Large intestine (tissue), 12 donors: ENCODE data around the gene PCDHGA3. TPM values are rescaled to one million over a fixed set of nuclear protein-coding genes. Genes with fewer than 3 reads are reported as not detected.
A peak's percentile ranks its signal among the peaks of the same experiment; 100 is the strongest.
"Not testable (repeated sequence)": the region's sequence is repeated elsewhere in the genome, so short reads cannot be mapped to it uniquely, and the experiment has no call there.

Source experiments
- DNase-seq, 2 donors: peaks; one replicate each; pipeline versions ENCODE4 v3.0.0 to v3.0.0-alpha.2; 2013
- H3K27ac ChIP-seq: one replicate; pipeline ENCODE4 v1.5.1; 2013; ENCODE audit warnings: low read length
- H3K27me3 ChIP-seq: 2 replicates; pipeline ENCODE4 v1.6.1; 2013; ENCODE audit warnings: low read length; ENCODE audit not compliant: control insufficient read depth, insufficient read depth
- H3K36me3 ChIP-seq: 2 replicates; pipeline ENCODE4 v1.6.1; 2013; ENCODE audit warnings: low read length; ENCODE audit not compliant: control insufficient read depth, insufficient read depth
- H3K4me1 ChIP-seq: one replicate; pipeline ENCODE4 v1.6.1; 2013; ENCODE audit warnings: low read length; ENCODE audit not compliant: control insufficient read depth, insufficient read depth
- H3K4me3 ChIP-seq: one replicate; pipeline ENCODE4 v1.5.1; 2013; ENCODE audit warnings: low read length
- H3K9me3 ChIP-seq: one replicate; pipeline ENCODE4 v1.6.1; 2013; ENCODE audit warnings: mild to moderate bottlenecking, low read depth, low read length, moderate library complexity; ENCODE audit not compliant: control insufficient read depth
- WGBS: methylation state at CpG from one replicate; pipeline ENCODE4 v1.1.5; 2013; ENCODE audit warnings: low lambda C conversion rate; ENCODE audit not compliant: insufficient coverage; 5-methylcytosine and 5-hydroxymethylcytosine counted together
- long read RNA-seq, 11 donors: transcript quantifications; one replicate each; lab custom pipeline, GENCODE V29; 2026
- polyA plus RNA-seq: library from polyadenylated mRNA; unstranded; fragments of 120-200 nt; gene quantifications from one replicate; pipeline ENCODE4 v1.2.1, GENCODE V29; 2013

Gene PCDHGA3
- polyA plus RNA-seq: 0.96 TPM
- long read RNA-seq, donor 1: 0 reads
- long read RNA-seq, donor 2, partial matches to known transcripts: 0 of 1 reads
- long read RNA-seq, donor 2, other reads (novel, unspliced or antisense): 0 of 1 reads
- long read RNA-seq, donor 3, full-length matches to known transcripts: 2 of 2 reads
- long read RNA-seq, donor 3, partial matches to known transcripts: 0 of 2 reads
- long read RNA-seq, donor 3, other reads (novel, unspliced or antisense): 0 of 2 reads
- long read RNA-seq, donor 4: 0 reads
- long read RNA-seq, donor 5: 0 reads
- long read RNA-seq, donor 6: 0 reads
- long read RNA-seq, donor 7, partial matches to known transcripts: 0 of 1 reads
- long read RNA-seq, donor 7, other reads (novel, unspliced or antisense): 0 of 1 reads
- long read RNA-seq, donor 8: 0 reads
- long read RNA-seq, donor 9, partial matches to known transcripts: 0 of 1 reads
- long read RNA-seq, donor 9, other reads (novel, unspliced or antisense): 0 of 1 reads
- long read RNA-seq, donor 10: 0 reads
- long read RNA-seq, donor 11: 0 reads

DNA sequence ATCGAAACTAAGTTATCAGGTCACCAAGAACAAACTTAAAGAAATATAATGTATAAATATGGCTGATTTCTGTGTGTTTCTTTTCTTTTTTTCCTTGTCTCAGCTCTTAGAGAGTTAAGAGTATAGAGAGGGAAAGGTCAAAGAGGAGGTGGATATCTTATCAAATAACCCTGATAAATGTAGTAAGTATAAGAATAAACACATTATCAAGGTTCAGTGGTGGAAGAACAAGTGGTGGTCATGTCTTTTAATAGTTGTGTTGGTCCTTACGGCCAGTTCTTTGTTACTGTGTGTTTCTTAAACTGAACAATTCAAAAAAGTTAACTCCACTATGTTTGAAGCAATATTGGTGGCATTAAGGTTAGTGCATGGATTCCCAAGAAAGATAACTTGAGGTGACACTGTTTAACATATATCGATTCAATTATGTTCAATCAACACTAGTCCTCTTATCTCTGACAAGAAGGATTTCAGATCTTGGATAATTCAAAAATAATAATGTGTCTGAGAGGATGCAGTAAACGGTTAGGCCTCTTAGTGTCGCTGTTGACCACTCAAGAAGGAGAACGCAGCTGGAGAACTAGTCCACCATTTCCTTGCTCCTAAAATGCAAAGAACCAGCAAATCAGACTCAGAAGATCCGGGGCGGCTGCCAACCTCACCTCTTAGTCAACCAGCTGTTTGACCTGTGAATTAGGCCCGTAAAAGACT, at the start of gene PCDHGA3:
Gene PCDHGA3, plus strand, starts transcription at position 588 of the 711 bp plus-strand sequence. CDS start 205 bp downstream, outside the sequence.
- H3K9me3 ChIP-seq: peaks cover 35% of the 10 kb centered on the region
- no peaks in the 10 kb centered on the region for H3K4me1 ChIP-seq
- no peak for DNase-seq
- no peak within 1 kb of the TSS for H3K27ac ChIP-seq
- H3K4me3 ChIP-seq: no peak within 1 kb of the TSS
- H3K27me3 ChIP-seq: peaks cover 32% of the 10 kb centered on the region
- 0% methylated on average over 1 of the region's 9 CpGs for WGBS
- no peaks in the 10 kb centered on the region for H3K36me3 ChIP-seq

DNA sequence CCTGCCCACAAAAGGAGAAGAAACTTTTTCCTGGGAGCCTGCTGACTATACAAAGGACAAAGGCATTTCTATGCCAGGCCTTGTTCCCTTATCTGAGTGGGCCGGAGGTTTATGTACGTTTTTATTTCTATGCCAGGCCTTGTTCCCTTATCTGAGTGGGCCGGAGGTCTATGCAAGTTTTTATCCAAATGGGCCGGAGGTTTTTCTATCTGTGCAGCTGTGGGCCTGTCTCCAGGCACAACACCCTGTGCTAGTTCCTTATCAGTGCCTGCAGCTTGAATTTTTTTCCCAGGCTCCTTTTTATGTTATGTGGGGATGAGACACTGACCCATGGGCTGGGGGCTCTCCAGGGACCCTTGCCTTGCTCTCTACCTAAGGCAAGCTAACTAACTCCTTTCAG, 45.3 kb upstream of the PCDHGA3 start:
- no peaks in the 10 kb centered on the region for H3K4me1 ChIP-seq
- no peak overlapping the region for H3K4me3 ChIP-seq
- H3K9me3 ChIP-seq: peaks cover 44% of the 10 kb centered on the region
- DNase-seq: no peak
- no CpG with 5 or more reads among the region's 4 CpGs for WGBS
- H3K27me3 ChIP-seq: no peaks in the 10 kb centered on the region
- no peak overlapping the region for H3K27ac ChIP-seq
- no peaks in the 10 kb centered on the region for H3K36me3 ChIP-seq

DNA sequence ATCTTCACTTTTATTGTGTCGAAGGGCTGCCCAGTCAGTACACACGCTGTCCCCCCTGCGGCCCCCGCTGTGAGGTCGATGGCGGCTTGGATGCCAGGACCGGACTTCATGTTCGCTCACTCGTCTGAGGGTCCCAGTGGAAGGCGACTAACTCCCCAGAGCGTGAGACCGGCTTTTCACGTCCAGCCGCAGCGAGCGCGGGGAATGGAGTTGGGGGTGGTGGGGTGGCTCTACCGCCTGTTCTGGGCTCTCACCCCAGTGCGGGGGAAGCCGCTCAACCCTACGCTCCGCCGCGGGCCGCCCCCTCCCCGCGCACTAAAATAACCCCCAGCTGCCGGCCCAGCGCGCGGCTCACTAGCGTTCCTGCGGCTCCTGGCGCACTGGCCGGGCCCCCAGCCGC, 39.9 kb upstream of the PCDHGA3 start, which contains the start of gene SLC25A2:
Gene SLC25A2, minus strand, starts transcription at position 294 of the 400 bp plus-strand sequence. Its CDS starts 184 bp downstream, at position 110.
- WGBS: no CpG with 5 or more reads among the region's 36 CpGs
- Histone ChIP-seq H3K4me1 (no peaks in the 10 kb centered on the region), H3K4me3 (no peak within 1 kb of the TSS), H3K9me3 (peaks cover 48% of the 10 kb centered on the region), H3K36me3 (no peaks in the 10 kb centered on the region), H3K27me3 (no peaks in the 10 kb centered on the region), H3K27ac (no peak within 1 kb of the TSS)
- DNase-seq: no peak

DNA sequence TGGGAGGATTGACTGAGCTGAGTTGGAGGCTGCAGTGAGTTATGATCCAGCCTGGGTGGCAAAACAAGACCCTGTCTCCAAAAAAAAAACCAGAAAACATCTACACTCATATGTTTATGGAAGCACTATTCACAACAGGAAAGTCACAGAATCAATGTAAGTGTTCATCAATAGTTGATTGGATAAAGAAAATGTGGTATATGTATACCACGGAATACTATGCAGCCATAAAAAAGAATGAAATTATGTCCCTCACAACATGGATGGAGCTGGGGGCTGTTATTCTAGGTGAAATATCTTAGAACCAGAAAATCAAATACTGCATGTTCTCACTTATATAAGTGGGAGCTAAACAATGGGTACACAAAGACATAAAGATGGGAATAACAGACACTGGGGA, 37.0 kb upstream of the PCDHGA3 start:
- no peak for DNase-seq
- Histone ChIP-seq H3K4me3 (no peak overlapping the region), H3K9me3 (peaks cover 52% of the 10 kb centered on the region), H3K27me3 (no peaks in the 10 kb centered on the region), H3K4me1 (no peaks in the 10 kb centered on the region), H3K27ac (no peak overlapping the region), H3K36me3 (no peaks in the 10 kb centered on the region)
- 100% methylated on average over 1 of the region's 1 CpG for WGBS

DNA sequence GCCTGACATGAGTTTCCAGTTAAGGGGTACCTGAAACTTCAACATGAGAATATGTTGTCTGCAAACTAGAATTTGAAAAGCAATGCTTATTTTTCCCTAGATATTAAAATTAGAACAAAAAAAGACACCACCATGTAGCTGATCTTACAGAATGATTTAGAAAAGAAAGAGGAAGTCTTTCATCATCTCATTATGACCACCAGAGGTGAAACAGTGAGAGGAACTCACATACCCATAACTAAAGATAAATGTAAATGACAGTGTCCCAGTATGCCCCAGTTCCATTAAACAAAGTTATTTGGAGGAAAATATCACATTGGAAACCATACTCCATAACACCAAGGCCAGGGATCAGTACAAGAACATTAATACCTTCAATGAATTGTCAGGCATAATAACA, 29.9 kb upstream of the PCDHGA3 start:
- Histone ChIP-seq H3K9me3 (peaks cover 53% of the 10 kb centered on the region), H3K36me3 (no peaks in the 10 kb centered on the region), H3K27ac (no peak overlapping the region), H3K4me1 (no peaks in the 10 kb centered on the region), H3K27me3 (no peaks in the 10 kb centered on the region), H3K4me3 (no peak overlapping the region)
- no peak for DNase-seq

DNA sequence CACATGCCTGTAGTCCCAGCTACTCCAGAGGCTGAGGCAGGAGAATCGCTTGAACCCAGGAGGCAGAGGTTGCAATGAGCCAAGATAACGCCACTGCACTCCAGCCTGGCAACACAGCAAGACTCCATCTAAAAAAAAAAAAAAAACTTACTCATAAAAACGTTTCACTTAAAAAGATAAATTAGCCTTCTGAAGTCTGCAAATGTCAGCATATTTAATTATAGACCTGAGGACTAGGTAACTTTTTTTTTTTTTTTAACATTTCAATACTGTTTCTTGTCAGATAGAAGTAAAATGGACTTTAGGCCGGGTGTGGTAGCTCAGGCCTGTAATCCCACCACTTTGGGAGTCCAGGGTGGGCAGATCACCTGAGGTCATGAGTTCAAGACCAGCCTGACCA, 26.7 kb upstream of the PCDHGA3 start:
- no CpG with 5 or more reads among the region's 4 CpGs for WGBS
- DNase-seq, H3K27me3 ChIP-seq, H3K27ac ChIP-seq, H3K4me3 ChIP-seq, H3K36me3 ChIP-seq, H3K4me1 ChIP-seq: not testable (repeated sequence)
- peaks cover 67% of the 10 kb centered on the region for H3K9me3 ChIP-seq

DNA sequence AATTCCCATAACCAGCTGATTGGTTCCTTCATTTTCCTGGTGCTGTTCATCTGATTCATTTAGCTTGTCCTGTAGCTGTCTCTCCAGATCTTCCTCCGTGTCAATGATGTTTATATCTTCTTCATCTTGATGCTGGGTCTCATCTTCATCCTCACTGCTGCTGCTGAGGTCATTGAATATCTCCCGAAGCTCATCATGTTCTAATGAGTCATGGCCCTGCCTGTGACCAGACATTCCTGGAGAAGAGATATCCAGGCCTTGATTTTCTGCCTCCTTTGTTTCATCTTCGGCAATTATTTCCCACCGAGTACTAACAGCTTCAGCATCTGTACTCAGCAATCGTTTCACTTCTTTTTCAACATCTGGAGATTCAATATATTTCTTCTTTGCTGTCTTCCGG, 24.4 kb upstream of the PCDHGA3 start:
- H3K27ac ChIP-seq: no peak overlapping the region
- 89% methylated on average over 3 of the region's 6 CpGs for WGBS
- peaks cover 3% of the 10 kb centered on the region for H3K4me1 ChIP-seq
- no peaks in the 10 kb centered on the region for H3K27me3 ChIP-seq
- no peak for DNase-seq
- H3K9me3 ChIP-seq: peaks cover 56% of the 10 kb centered on the region
- H3K36me3 ChIP-seq: peaks cover 8% of the 10 kb centered on the region
- no peak overlapping the region for H3K4me3 ChIP-seq

DNA sequence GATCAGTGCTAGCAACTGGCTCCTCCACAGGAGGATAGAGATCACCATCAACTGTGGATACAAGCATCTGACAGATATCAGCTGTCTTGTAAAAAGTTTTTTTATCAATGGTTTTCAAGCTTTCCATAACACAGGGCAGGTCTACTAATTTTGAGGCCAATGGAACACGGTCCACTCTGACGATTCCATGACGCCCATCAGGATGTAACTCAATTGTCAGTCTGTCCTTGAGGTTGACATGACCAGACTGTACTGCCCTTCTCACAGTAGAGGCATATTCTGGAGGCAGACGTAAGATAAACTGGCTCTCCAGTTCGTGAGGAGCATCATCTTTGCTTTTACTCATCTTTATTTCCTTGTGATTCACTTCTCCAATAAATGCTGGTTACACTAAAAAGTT, 23.9 kb upstream of the PCDHGA3 start:
- Histone ChIP-seq H3K4me3 (peak overlapping the region; percentile 89), H3K27me3 (no peaks in the 10 kb centered on the region), H3K36me3 (peaks cover 8% of the 10 kb centered on the region), H3K9me3 (peaks cover 56% of the 10 kb centered on the region), H3K27ac (no peak overlapping the region), H3K4me1 (peaks cover 3% of the 10 kb centered on the region)
- DNase-seq: no peak
- 29% methylated on average over 1 of the region's 5 CpGs for WGBS

DNA sequence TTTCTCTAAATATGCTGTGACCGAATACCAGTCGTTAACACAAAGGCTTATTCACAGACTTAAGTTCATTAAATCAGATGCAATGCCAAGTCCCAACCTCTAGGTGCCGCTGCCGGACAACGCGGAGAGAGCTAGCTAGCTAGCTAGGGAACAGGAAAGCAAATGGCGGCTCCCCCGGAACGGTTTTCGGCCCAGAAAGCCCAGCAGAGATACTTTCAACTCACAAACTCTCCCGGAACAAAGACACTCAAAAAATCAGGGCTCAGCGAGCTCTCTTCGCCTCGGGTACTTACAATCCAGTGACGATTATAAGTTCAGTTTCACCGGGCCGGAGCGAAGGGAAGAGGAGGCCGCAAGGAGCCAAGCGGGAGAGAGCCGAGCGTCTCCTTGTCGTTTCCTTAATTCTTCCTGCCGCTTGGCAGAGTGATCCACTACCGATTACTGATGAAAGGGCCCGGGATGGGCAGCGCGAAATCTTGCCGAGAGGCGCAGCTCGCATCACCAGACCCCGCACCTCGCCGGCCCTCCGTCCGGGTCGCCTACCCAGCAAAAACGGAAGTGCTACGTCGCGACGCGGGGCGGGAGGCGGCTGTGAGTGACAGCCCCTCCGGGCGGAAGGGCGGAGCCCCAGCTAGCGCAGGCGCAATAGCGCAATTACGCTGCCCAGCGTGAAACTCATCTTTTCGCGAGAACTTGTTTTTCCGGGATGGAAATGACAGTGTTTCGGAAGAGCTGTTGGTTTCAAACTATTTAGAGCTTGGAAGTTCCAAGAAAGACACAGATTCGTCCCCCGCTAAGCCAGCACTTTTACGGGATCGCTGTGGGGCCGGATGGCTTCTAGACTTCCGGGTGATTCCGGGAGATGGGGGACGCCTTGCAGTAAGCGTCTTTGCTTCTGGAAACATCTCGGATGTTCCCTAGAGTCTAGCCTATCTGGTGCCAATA, 23.1 kb upstream of the PCDHGA3 start, which contains the start of gene TAF7:
Gene TAF7, minus strand, starts transcription at position 560 of the 945 bp plus-strand sequence. CDS start 740 bp downstream, outside the sequence.
- Histone ChIP-seq H3K4me1 (peaks cover 3% of the 10 kb centered on the region), H3K9me3 (peaks cover 59% of the 10 kb centered on the region), H3K27ac (peak within 1 kb of the TSS; percentile 96), H3K27me3 (no peaks in the 10 kb centered on the region), H3K4me3 (peak within 1 kb of the TSS; percentile 89), H3K36me3 (peaks cover 8% of the 10 kb centered on the region)
- DNase-seq: peak; percentile 93 to 94
- no CpG with 5 or more reads among the region's 67 CpGs for WGBS

DNA sequence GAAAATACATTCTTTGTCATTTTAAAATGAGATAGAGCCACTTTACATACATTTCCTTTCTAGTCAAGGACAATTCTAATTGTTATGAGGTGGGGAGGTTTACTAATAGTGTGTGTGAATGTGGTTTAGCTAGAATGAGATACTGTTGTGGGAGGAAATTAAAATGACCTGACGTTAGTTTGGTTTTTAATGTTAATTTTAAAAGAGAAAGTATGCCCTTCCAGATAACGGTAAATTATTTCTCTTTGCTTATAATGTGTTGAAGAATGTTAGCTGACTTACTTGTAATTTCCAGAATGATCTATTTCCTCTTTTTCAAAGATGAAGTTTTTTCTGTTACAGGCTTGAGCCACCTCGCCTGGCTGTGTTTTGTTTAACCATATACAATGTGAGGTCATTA, 21.4 kb upstream of the PCDHGA3 start:
- Histone ChIP-seq H3K27ac (no peak overlapping the region), H3K4me3 (no peak overlapping the region), H3K4me1 (peaks cover 3% of the 10 kb centered on the region), H3K9me3 (peaks cover 45% of the 10 kb centered on the region), H3K36me3 (peaks cover 8% of the 10 kb centered on the region), H3K27me3 (peaks cover 8% of the 10 kb centered on the region)
- no peak for DNase-seq
- WGBS: 94% methylated on average over 2 of the region's 3 CpGs
